NT2/D1 (cell line): ENCODE measurements around the gene TLK1.

ENCODE experiments used
- DNase-seq: peaks from one replicate; pipeline ENCODE4 v3.0.0-alpha.2; 2011; ENCODE audit warnings: low read depth, low spot score
- H3K27me3 ChIP-seq: 2 replicates; pipeline ENCODE4 v1.6.0; 2011; ENCODE audit warnings: mild to moderate bottlenecking; ENCODE audit not compliant: insufficient read length, insufficient read depth
- H3K36me3 ChIP-seq: 2 replicates; pipeline ENCODE4 v1.6.1; 2011; ENCODE audit warnings: mild to moderate bottlenecking, low read length, mixed read lengths; ENCODE audit not compliant: insufficient read depth, insufficient read length
- H3K4me1 ChIP-seq: 2 replicates; pipeline ENCODE4 v1.5.1; 2011; ENCODE audit not compliant: insufficient read depth, insufficient read length
- H3K4me3 ChIP-seq: 2 replicates; pipeline ENCODE4 v1.5.1; 2011; ENCODE audit warnings: low read depth; ENCODE audit not compliant: insufficient read length
- H3K9ac ChIP-seq: 2 replicates; pipeline ENCODE4 v1.6.0; 2011; ENCODE audit warnings: low read depth; ENCODE audit not compliant: insufficient read length
- H3K9me3 ChIP-seq: 2 replicates; pipeline ENCODE4 v1.5.1; 2011; ENCODE audit warnings: mild to moderate bottlenecking, low read length; ENCODE audit not compliant: insufficient read depth
- SUZ12 ChIP-seq: IDR thresholded peaks from 2 replicates; pipeline ENCODE4 v1.6.1; 2011; ENCODE audit not compliant: insufficient read length, insufficient read depth; ENCODE audit errors: extremely low read depth
- YY1 ChIP-seq: IDR thresholded peaks from 2 replicates; pipeline ENCODE4 v1.6.1; 2011; ENCODE audit not compliant: insufficient read length, insufficient read depth
- ZNF274 ChIP-seq: IDR thresholded peaks from 2 replicates; pipeline ENCODE4 v1.6.1; 2011; ENCODE audit warnings: mild to moderate bottlenecking, low read depth, low read length

The TLK1 gene

DNA sequence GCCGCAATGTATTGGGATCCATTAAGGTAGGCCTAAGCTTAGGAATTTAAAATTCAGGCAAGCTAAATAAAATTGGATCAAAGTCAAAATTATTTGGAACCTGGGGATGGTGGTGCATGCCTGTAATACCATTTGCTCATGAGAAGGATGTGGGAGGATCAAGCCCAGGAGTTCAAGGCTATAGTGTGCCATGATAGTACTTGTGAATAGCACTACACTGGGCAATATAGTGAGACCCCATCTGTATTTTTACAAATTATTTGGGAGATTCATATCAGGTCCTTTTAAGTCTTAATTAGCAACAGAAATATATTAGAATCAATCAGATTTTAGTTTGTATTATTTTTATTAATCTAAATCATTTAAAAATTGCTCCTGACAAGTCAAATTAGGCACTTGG is 39.8 kb upstream of the TLK1 start:
- H3K27me3 ChIP-seq, result no peaks in the 10 kb centered on the region
- H3K4me3 ChIP-seq, result no peak overlapping the region
- H3K4me1 ChIP-seq, result no peaks in the 10 kb centered on the region
- TF ChIP-seq YY1, result no peak
- no peak for DNase-seq
- H3K36me3 ChIP-seq, result no peaks in the 10 kb centered on the region
- H3K9me3 ChIP-seq, result no peaks in the 10 kb centered on the region
- H3K9ac ChIP-seq, result no peak overlapping the region

DNA sequence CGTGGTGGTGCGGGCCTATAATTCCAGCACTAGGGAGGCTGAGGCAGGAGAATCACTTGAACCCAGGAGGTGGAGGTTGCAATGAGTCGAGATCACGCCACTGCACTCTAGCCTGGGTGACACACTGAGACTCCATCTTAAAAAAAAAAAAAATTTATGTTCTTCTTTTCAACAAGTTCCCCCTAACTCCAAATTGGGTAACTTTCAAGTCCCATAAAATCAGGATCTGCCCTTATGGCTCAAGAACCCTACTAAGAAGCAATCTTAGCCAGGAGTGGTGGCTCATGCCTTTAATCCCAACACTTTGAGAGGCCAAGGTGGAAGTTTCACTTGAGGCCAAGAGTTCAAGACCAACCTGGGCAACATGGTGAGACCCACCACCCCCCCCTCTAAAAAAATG is 30.3 kb upstream of the TLK1 start:
- no peak for DNase-seq
- Histone ChIP-seq H3K9me3 (no peaks in the 10 kb centered on the region), H3K4me3 (no peak overlapping the region), H3K9ac (no peak overlapping the region), H3K27me3 (no peaks in the 10 kb centered on the region), H3K36me3 (no peaks in the 10 kb centered on the region), H3K4me1 (no peaks in the 10 kb centered on the region)
- TF ChIP-seq ZNF274 (no peak), YY1 (no peak), SUZ12 (no peak)

DNA sequence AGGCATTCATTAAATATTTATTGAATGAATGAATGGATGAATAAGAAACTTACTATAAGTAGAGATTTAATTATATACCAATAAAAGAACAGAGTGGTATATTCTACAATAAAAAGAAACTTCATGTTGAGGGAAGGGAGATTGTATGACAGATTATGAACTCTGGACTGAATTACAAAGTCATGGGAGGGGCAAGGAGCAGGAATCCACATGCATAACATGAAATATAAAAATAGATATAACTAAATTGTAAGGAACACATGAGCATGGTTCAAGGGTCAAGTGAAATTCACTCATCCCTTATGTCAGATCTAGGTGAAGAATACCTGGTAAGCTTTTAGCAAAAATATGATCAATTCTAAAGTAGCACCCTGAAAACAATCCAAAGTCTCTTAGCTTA is 27.1 kb upstream of the TLK1 start:
- H3K4me3 ChIP-seq, result no peak overlapping the region
- H3K9ac ChIP-seq, result no peak overlapping the region
- H3K27me3 ChIP-seq, result no peaks in the 10 kb centered on the region
- H3K9me3 ChIP-seq, result no peaks in the 10 kb centered on the region
- no peak for DNase-seq
- no peaks in the 10 kb centered on the region for H3K36me3 ChIP-seq
- H3K4me1 ChIP-seq, result no peaks in the 10 kb centered on the region
- TF ChIP-seq ZNF274 (no peak), YY1 (no peak), SUZ12 (no peak)

DNA sequence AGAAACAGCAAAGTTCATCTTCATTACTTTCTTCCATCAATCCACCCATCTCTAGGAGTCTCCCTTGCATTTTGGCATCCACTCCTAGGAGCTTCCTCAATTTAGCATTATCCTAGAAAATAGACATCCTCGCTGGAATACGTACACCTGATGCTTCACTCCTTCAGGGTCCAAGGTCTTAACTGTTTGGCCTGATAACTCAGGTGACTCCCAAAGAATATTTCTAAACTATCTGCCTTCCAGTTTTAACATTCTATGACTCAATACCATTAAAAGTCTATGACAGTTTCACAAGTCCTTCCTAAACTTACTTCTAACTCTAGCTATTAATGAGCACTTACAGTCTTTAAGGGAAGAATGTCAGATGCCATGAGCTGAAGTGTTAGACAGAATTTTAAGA is 26.5 kb upstream of the TLK1 start:
- Histone ChIP-seq H3K4me1 (no peaks in the 10 kb centered on the region), H3K9ac (no peak overlapping the region), H3K4me3 (no peak overlapping the region), H3K9me3 (no peaks in the 10 kb centered on the region), H3K36me3 (no peaks in the 10 kb centered on the region), H3K27me3 (no peaks in the 10 kb centered on the region)
- TF ChIP-seq YY1 (no peak), ZNF274 (no peak), SUZ12 (no peak)
- no peak for DNase-seq

DNA sequence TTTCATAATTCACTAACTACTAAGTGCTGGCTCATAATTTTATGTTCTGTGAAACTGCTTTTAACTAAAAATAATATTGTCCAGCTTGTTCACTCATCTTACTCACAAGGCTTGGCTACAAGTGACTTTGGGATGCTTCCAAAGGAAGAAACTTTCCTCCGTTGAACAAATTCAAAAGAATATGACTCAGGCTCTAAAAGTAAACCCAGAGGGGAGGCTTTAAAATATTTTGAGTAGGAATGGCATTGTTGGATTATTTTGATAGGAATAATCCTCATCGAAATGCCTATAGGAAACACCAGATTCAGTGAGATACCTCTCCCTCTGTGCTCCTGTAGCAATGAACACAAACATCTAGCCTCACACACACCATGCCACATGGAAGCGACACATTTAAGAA is 25.2 kb upstream of the TLK1 start:
- Histone ChIP-seq H3K27me3 (no peaks in the 10 kb centered on the region), H3K4me1 (no peaks in the 10 kb centered on the region), H3K4me3 (no peak overlapping the region), H3K36me3 (no peaks in the 10 kb centered on the region), H3K9me3 (no peaks in the 10 kb centered on the region), H3K9ac (no peak overlapping the region)
- DNase-seq, result no peak
- TF ChIP-seq SUZ12 (no peak), YY1 (no peak), ZNF274 (no peak)

DNA sequence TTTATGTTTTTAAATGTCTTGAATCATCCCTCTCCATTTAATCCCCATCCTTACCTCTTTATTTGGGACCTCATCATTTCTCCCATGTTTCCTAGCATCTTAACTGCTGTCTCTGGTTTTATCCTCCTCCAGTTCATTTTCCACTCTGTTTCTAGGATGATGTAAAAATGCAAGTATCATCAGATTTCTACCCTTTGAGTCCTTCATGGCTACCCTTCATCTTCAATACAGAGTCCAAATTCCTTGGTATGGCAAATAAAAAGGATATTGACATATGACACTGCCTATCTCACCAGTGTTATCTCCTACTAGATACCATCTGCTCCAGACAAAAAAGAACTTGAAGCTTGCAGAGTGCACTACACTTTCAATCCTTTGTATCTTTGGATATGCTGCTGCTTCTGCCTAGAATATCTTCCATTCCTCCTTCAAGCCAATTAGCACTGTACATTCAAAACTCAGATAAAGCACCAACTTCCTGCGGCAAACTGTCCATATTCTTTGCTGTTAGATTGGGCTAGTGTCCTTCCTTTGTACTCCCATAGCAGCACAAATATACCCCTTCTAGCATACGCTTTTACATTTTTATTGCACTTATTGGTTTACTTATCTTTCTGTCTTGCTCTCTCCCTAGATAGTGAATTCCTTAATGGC is 24.6 kb upstream of the TLK1 start:
- TF ChIP-seq ZNF274 (no peak), YY1 (no peak), SUZ12 (no peak)
- Histone ChIP-seq H3K4me3 (no peak overlapping the region), H3K9ac (no peak overlapping the region), H3K36me3 (no peaks in the 10 kb centered on the region), H3K4me1 (no peaks in the 10 kb centered on the region), H3K27me3 (no peaks in the 10 kb centered on the region), H3K9me3 (no peaks in the 10 kb centered on the region)
- DNase-seq, result no peak

DNA sequence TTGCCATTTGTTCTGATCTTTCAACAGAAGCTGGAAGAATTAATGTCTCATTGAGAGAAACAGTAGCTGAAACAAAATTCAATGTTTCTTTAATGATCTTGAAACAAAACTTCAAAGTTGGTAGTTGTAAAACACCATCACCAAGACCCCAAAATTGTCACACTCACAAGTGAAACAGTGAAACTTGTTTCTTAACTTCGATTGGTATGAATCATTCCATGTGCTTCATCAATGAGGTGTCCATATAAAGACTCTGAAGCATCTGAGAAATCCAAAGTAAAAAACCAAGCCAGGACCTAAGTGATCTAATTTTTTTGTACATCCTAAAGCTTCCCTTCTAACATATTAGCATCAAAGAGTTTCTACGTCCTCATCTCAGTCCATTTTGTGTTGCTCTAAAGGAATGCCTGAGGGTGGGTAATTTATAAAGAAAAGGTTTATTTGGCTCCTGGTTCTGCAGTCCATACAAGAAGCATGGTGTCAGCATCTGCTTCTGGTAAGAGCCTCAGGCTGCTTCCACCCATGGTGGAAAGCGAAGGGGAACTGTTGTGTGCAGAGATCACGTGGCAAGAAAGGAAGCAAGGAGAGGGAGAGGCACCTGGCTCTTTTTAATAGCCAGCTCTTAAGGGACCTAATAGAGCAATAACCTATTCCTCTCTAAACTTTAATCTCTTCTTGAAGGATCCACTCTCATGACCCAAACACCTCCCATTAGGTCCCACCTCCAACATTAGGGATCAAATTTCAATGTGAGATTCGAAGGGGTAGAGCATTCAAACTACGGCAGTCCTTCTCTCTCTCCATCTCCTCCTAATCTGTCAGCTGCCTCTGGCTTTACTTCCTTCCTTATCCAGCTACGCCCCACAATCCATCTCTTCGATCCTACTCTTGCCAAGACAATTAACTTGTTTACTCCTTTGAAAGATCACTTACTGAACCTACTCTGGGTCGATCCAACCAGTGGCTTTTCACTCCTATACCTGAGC is 20.7 kb upstream of the TLK1 start:
- H3K36me3 ChIP-seq, result no peaks in the 10 kb centered on the region

More for the DNA sequence above, 20.7 kb upstream of the TLK1 start:
- Histone ChIP-seq H3K9me3 (no peaks in the 10 kb centered on the region), H3K27me3 (no peaks in the 10 kb centered on the region), H3K4me1 (no peaks in the 10 kb centered on the region), H3K4me3 (no peak overlapping the region), H3K9ac (no peak overlapping the region)
- DNase-seq, result no peak
- TF ChIP-seq ZNF274 (no peak), YY1 (no peak), SUZ12 (no peak)
